Activated B cell treated with CpG ODN at 0.5 μM for 24 hours (primary cell): Measurements from ENCODE around the gene SENP8. TPM values are rescaled to one million over a fixed set of nuclear protein-coding genes. Genes with fewer than 3 reads are reported as not detected.
"Not testable (repeated sequence)": the region's sequence is repeated elsewhere in the genome, so short reads cannot be mapped to it uniquely, and the experiment has no call there.

Experiments used
- ATAC-seq: fragments of 200-7000 bp; cut with Tn5 transposase; one replicate; pipeline ENCODE4 v1.10.0; 2021; ENCODE audit warnings: low read depth, mild to moderate bottlenecking, moderate library complexity
- CTCF ChIA-PET: fragments of 350-600 bp; sonication (Branson Sonifier 250); formaldehyde crosslinking; loops from one replicate; lab custom pipeline; 2021; ENCODE audit warnings: antibody characterized with exemption; lab: Charles Lee
- POLR2A ChIA-PET: fragments of 350-600 bp; sonication (Branson Sonifier 250); formaldehyde crosslinking; loops from one replicate; lab custom pipeline; 2021; ENCODE audit warnings: antibody characterized with exemption; lab: Charles Lee
- DNase-seq: peaks from one replicate; pipeline ENCODE4 v3.0.0; 2022
- H3K27ac Mint-ChIP-seq: one replicate; pipeline ENCODE4 v1.8.0; 2020; ENCODE audit warnings: mixed read lengths
- H3K27me3 Mint-ChIP-seq: one replicate; pipeline ENCODE4 v1.8.0; 2021; ENCODE audit warnings: mixed read lengths
- H3K36me3 Mint-ChIP-seq: one replicate; pipeline ENCODE4 v1.8.0; 2021; ENCODE audit warnings: low read depth, mixed read lengths
- H3K4me1 Mint-ChIP-seq: one replicate; pipeline ENCODE4 v1.8.0; 2021; ENCODE audit warnings: mixed read lengths
- H3K4me3 Mint-ChIP-seq: one replicate; pipeline ENCODE4 v1.8.0; 2020; ENCODE audit warnings: mild to moderate bottlenecking, mixed read lengths
- H3K9me3 Mint-ChIP-seq: one replicate; pipeline ENCODE4 v1.8.0; 2020; ENCODE audit warnings: mixed read lengths
- intact Hi-C: fragments of 100-400 bp; cut with micrococcal nuclease; formaldehyde crosslinking; loops from one replicate; pipeline ENCODE4 v1.15.1; 2024
- total RNA-seq: library from RNA; stranded (reverse); gene quantifications from 2 replicates; pipeline ENCODE4 v1.2.3, GENCODE V29; 2022
- TF ChIP-seq, protein P1 (sequence below): fragments of 200-600 bp; IDR thresholded peaks from one replicate; pipeline ENCODE4 v1.8.0; 2022; ENCODE audit warnings: antibody characterized with exemption, mild to moderate bottlenecking

SENP8 gene
- total RNA-seq, 1 donor from 2014 or later = 1.1 TPM

DNA sequence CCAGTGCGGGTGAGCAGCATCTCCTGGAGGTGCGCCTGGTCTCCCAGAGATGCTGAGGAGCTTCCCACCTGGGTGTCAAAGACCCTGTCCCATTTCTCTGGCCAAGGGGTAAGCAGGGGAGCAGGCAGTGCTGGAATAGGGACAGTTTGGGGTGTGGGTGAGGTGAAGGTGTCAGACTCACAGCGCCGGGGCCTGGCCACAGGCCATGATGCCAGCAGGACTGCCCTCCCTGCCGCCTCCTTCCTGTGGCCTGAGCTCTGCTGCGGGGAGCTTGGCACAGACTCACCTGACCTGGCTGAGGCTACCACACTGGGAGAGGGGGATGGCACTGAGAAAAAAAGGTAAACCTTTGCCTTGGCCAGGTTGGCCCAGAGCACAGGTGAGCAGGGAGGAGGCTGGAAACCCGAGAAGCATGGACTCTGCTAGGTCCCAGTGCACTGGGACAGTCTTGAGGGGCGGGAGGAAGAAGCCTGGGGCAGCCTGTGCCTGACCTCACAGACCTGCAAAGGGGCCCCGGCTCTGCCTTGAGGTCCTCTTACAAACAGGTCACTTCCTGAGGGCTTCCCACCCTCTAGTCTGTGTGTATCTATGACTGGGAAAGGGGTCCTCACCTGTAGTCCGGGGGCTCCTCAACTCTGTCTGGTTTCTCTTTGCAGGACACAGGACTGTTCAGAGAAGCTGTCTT lies 51.2 kb downstream of the SENP8 start:
- CTCF ChIA-PET = no interaction called here
- no peaks in the 10 kb centered on the region for H3K36me3 Mint-ChIP-seq

DNA sequence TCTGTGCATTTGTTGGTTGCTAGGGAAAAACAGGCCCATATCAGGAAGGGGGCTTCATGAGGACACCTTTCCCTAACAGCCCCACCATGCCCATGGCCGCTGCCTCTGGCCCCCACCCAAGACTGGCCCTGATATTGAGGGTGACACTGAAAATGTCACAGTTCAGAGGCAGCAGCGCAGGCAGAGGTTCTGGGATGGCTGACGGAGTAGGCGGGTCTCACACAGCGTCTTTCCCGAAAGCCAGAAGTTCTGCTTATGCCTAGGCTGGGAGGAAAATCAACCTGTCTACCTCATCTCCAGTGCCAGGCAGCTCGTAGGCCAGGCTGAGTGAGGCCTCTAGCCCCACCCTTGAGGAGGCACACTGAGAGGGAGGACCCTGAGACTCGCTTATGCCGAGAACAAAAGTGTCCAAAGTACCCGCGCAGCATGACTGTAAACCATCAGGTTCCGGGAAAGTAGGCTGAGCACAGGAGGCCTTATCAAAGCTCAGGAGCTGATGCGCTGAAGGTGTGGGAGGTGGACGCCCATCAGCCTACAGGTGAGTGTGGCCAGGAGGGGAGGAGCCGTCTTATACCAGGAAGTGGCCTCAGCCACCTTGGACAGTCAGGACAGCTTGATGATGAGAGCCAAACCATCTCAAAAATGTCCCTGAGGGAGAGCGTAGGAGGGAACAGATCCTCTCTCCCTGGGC lies 51.9 kb downstream of the SENP8 start:
- CTCF ChIA-PET = no interaction called here
- H3K27ac Mint-ChIP-seq = no peak overlapping the region

More for the DNA sequence above, 51.2 kb downstream of the SENP8 start:
- TF ChIP-seq, protein P1, sequence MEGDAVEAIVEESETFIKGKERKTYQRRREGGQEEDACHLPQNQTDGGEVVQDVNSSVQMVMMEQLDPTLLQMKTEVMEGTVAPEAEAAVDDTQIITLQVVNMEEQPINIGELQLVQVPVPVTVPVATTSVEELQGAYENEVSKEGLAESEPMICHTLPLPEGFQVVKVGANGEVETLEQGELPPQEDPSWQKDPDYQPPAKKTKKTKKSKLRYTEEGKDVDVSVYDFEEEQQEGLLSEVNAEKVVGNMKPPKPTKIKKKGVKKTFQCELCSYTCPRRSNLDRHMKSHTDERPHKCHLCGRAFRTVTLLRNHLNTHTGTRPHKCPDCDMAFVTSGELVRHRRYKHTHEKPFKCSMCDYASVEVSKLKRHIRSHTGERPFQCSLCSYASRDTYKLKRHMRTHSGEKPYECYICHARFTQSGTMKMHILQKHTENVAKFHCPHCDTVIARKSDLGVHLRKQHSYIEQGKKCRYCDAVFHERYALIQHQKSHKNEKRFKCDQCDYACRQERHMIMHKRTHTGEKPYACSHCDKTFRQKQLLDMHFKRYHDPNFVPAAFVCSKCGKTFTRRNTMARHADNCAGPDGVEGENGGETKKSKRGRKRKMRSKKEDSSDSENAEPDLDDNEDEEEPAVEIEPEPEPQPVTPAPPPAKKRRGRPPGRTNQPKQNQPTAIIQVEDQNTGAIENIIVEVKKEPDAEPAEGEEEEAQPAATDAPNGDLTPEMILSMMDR = no peak
- Mint-ChIP-seq H3K4me1 (no peaks in the 10 kb centered on the region), H3K27ac (no peak overlapping the region), H3K9me3 (no peaks in the 10 kb centered on the region), H3K4me3 (no peak overlapping the region), H3K27me3 (peaks cover 15% of the 10 kb centered on the region)
- intact Hi-C loops = no loop called here
- DNase-seq (no peak), ATAC-seq (no peak)
- POLR2A ChIA-PET = no interaction called here

DNA sequence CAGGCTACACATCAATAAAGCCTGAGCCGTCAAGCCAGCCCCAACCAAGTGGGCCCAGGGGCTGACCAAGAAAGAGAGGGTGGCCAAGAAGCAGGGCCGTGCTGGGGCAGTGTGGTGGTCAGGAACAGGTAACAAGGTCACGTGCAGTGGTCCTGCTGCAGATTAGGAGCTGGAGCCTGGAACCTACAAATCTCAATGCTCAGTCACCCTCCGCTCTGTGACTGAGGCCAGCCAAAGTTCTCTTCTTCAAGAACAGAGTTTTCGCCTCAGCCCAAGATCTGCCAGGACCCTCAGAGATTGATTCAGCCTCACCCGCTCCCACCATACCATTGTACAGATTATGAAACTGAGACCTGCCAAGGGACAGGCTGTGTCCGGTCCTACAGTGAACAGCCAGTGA lies 52.5 kb downstream of the SENP8 start:
- Mint-ChIP-seq H3K4me1 (no peaks in the 10 kb centered on the region), H3K36me3 (no peaks in the 10 kb centered on the region), H3K9me3 (no peaks in the 10 kb centered on the region), H3K4me3 (no peak overlapping the region), H3K27ac (no peak overlapping the region), H3K27me3 (peaks cover 15% of the 10 kb centered on the region)
- intact Hi-C loops = no loop called here
- TF ChIP-seq, protein P1 = no peak
- DNase-seq (no peak), ATAC-seq (no peak)
- CTCF ChIA-PET = no interaction called here
- POLR2A ChIA-PET = no interaction called here

More for the DNA sequence above, 51.9 kb downstream of the SENP8 start:
- POLR2A ChIA-PET = no interaction called here
- H3K9me3 Mint-ChIP-seq = no peaks in the 10 kb centered on the region
- ATAC-seq = no peak
- H3K27me3 Mint-ChIP-seq = peaks cover 15% of the 10 kb centered on the region
- TF ChIP-seq, protein P1 = no peak
- H3K4me1 Mint-ChIP-seq = no peaks in the 10 kb centered on the region
- intact Hi-C loops = no loop called here
- no peak overlapping the region for H3K4me3 Mint-ChIP-seq
- DNase-seq = no peak
- H3K36me3 Mint-ChIP-seq = no peaks in the 10 kb centered on the region

DNA sequence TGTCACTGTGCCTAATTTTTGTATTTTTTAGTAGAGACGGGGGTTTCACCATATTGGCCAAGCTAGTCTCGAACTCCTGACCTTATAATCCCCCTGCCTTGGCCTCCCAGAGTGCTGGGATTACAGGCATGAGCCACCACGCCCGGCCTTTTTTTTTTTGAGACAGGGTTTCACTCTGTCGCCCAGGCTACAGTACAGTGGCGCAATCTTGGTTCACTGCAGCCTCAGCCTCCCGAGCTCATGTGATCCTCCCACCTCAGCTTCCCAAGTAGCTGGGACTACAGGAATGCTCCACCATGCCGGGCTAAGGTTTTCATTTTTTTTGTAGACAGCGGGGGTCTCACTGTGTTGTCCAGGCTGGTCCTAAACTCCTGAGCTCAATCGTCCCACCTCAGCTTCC lies 53.8 kb downstream of the SENP8 start:
- CTCF ChIA-PET, H3K4me1 Mint-ChIP-seq, H3K9me3 Mint-ChIP-seq, H3K4me3 Mint-ChIP-seq, intact Hi-C loops, ATAC-seq, POLR2A ChIA-PET, DNase-seq, H3K27ac Mint-ChIP-seq, H3K36me3 Mint-ChIP-seq: not testable (repeated sequence)
- peaks cover 12% of the 10 kb centered on the region for H3K27me3 Mint-ChIP-seq

DNA sequence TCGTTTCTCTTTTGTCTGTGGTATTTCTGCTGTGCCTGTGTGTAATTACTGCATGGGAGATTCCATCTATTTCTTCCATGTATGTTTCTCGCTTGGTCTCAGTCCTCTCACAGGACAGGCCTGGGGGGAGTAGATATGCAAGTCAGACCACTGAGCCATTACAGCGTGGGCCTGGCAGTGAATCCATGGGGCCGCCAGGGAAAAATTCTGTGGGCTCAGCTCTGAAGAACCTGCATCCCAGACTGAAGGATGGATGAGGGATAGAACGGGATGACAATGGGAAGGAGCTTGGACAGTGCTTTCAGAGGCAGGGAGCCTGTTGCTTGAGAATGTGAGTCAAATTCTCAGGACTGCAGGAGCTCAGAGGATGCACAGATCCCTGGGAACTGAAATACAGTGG lies 54.6 kb downstream of the SENP8 start:
- Mint-ChIP-seq H3K4me3 (no peak overlapping the region), H3K36me3 (no peaks in the 10 kb centered on the region), H3K9me3 (no peaks in the 10 kb centered on the region), H3K27me3 (peaks cover 12% of the 10 kb centered on the region), H3K4me1 (no peaks in the 10 kb centered on the region), H3K27ac (no peak overlapping the region)
- intact Hi-C loops = no loop called here
- TF ChIP-seq, protein P1 = no peak
- CTCF ChIA-PET = no interaction called here
- DNase-seq = no peak
- POLR2A ChIA-PET = no interaction called here
- no peak for ATAC-seq
